Fibroblast of skin of left quadriceps (primary cell): ENCODE data around the gene RASL11B.

ENCODE experiments used
- DNase-seq, 2 experiments: peaks; one replicate each; pipeline ENCODE4 v3.0.0-alpha.2; 2013; ENCODE audit warnings: low read depth in 2 of 2

RASL11B gene

DNA sequence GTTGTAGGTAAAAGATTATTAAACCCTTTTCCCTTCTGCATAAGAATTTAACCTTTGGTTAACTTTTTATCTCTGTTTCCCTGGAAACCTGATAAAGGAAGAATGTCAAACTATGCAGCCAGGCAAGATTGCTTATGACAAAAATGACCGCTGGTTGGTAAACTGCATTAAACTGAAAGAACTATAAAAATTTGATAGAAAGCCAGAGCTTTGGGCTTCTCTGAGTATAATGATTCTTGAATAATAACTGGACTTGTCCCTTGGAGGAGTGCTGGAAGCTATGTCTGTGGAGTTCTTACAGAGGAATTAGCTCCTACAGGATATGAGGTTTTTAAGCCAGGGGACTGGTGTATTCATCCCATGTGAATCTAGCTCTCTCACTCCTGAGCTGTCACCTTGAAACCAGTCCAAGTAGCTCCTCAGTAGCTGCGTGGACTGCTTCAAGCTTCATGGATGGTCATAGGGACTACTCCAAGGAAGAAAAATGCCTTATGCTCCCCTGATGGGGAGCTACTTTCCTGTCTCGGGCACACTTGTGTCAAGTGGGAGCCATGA, 52.0 kb downstream of the RASL11B start:
- no peak for DNase-seq

DNA sequence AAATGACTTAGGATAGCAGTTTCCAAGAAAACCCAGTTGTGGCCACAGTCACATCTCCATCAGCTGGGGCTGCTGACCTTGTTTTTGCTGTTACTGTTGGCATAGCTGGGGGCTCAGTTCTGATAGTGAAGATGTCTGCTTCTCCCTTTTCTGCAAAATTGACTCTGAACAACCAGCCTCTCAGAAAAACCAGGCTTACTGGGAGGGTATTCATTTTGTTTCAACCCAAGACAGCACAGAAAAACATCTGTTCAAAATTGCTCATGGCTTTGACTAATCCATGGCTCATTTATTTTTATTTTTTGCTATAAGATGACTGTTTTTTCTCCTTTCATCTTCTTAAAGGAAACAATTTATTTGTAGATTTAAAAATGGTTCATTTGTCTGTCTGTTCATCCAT, 53.1 kb downstream of the RASL11B start:
- no peak for DNase-seq

DNA sequence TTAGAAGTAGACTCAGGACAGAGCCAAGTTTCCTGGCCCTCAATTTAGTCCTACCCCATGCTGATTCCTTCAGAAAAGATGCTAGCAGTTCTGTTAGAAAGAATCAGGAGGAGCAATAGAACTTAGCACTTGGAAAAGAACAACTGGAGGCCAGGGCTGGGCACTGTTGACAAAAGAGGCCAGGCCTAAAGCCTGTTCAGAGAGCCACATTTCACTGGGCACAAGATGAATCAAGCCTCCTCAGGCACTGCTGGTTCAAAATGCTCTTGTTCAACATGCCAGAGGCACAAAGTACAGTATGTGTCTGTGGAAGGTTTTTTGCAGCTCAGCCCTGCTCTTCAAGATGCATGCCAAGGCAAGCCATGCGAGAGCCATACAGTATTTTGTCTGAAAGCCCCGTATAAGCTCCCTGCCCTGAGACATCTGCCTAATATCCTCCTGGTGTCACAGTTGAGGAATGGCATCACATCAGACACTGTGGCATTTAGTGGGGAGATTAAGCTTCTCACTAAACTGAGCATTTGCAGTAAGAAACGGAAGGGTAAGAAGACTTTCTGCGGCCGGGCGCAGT, 53.7 kb downstream of the RASL11B start:
- DNase-seq, result no peak
